Measurements from ENCODE around the gene FLT3.
"Not testable (repeated sequence)": the region's sequence is repeated elsewhere in the genome, so short reads cannot be mapped to it uniquely, and the experiment has no call there.

Gene FLT3

GRCh38 chr13:28100150-28101121 is at the start of gene FLT3:
TSS of gene FLT3 (minus strand) at chr13:28100576. CDS start at chr13:28100510, 66 bp downstream.
- H3K36me3 Mint-ChIP-seq (ENCODE audit: low read depth), result no peaks in the 10 kb centered on the region
- peaks cover 10% of the 10 kb centered on the region for H3K4me1 Mint-ChIP-seq (ENCODE audit: low read depth)
- peak; percentile 64 for DNase-seq
- no peak within 1 kb of the TSS for H3K27ac Mint-ChIP-seq
- H3K27me3 Mint-ChIP-seq, result peaks cover 78% of the 10 kb centered on the region
- peak within 1 kb of the TSS; percentile 67 for H3K4me3 Mint-ChIP-seq
- H3K9me3 Mint-ChIP-seq, result no peaks in the 10 kb centered on the region

DNA sequence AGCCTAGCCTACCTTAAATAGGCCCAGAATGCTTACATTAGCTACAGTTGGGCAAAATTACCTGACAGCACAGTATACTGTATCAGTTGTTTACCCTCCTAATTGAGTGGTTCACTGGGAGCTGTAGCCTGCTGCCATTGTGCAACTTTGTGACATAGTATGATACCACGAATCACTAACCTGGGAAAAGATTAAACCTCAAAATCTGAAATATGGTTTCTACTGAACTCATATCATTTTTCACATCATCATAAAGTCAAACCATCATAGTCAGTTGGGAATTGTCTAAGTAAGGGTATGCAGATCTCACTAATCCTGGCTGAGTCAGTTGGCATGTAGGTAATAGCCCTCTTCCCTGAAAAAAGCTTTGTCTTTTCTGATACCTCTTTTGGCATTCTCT is 47.1 kb upstream of the FLT3 start:
- H3K4me3 Mint-ChIP-seq, result no peak overlapping the region
- no peak for DNase-seq
- peaks cover 59% of the 10 kb centered on the region for H3K4me1 Mint-ChIP-seq (ENCODE audit: low read depth)
- peak overlapping the region; percentile 63 for H3K27ac Mint-ChIP-seq
- H3K36me3 Mint-ChIP-seq (ENCODE audit: low read depth), result peaks cover 31% of the 10 kb centered on the region
- H3K27me3 Mint-ChIP-seq, result no peaks in the 10 kb centered on the region
- H3K9me3 Mint-ChIP-seq, result no peaks in the 10 kb centered on the region

- Mint-ChIP-seq H3K4me1 (ENCODE audit: low read depth) (peaks cover 69% of the 10 kb centered on the region), H3K27me3 (no peaks in the 10 kb centered on the region), H3K27ac (no peak overlapping the region), H3K9me3 (no peaks in the 10 kb centered on the region), H3K4me3 (no peak overlapping the region), H3K36me3 (ENCODE audit: low read depth) (peaks cover 31% of the 10 kb centered on the region)
- no peak for DNase-seq
Measured at GRCh38 chr13:28145049-28145448, 44.7 kb upstream of the FLT3 start.

DNA sequence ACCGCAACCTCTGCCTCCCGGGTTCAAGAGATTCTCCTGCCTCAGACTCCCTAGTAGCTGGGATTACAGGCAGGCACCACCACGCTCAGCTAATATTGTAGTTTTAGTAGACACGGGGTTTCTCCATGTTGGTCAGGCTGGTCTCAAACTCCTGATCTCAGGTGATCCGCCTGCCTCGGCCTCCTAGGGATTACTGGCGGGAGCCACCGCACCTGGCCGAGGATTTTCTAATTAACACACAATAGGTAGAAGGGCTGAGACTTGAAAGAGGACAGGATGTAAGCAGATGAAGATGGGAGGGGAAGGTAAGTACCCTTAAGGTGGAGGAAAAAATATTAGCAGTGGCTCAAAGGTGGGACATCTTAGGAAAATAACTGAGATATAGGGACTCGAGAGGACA is 41.2 kb upstream of the FLT3 start:
- DNase-seq, H3K9me3 Mint-ChIP-seq, H3K27me3 Mint-ChIP-seq: not testable (repeated sequence)
- Mint-ChIP-seq H3K36me3 (ENCODE audit: low read depth) (peaks cover 31% of the 10 kb centered on the region), H3K27ac (peak overlapping the region; percentile 71), H3K4me3 (peak overlapping the region; percentile 60), H3K4me1 (ENCODE audit: low read depth) (peaks cover 56% of the 10 kb centered on the region)

- H3K4me1 Mint-ChIP-seq (ENCODE audit: low read depth), result peaks cover 56% of the 10 kb centered on the region
- peak overlapping the region; percentile 94 for H3K4me3 Mint-ChIP-seq
- no peaks in the 10 kb centered on the region for H3K9me3 Mint-ChIP-seq
- H3K27ac Mint-ChIP-seq, result peak overlapping the region; percentile 95
- DNase-seq, result no peak
- peaks cover 29% of the 10 kb centered on the region for H3K36me3 Mint-ChIP-seq (ENCODE audit: low read depth)
- H3K27me3 Mint-ChIP-seq, result no peaks in the 10 kb centered on the region
Measured at GRCh38 chr13:28140433-28141125, 40.2 kb upstream of the FLT3 start.

GRCh38 chr13:28138756-28139470 is 38.5 kb upstream of the FLT3 start:
- peak; percentile 90 for DNase-seq
- no peaks in the 10 kb centered on the region for H3K27me3 Mint-ChIP-seq
- H3K27ac Mint-ChIP-seq, result peak overlapping the region; percentile 98
- H3K4me3 Mint-ChIP-seq, result peak overlapping the region; percentile 94
- peaks cover 20% of the 10 kb centered on the region for H3K36me3 Mint-ChIP-seq (ENCODE audit: low read depth)
- H3K4me1 Mint-ChIP-seq (ENCODE audit: low read depth), result peaks cover 49% of the 10 kb centered on the region
- H3K9me3 Mint-ChIP-seq, result no peaks in the 10 kb centered on the region

DNA sequence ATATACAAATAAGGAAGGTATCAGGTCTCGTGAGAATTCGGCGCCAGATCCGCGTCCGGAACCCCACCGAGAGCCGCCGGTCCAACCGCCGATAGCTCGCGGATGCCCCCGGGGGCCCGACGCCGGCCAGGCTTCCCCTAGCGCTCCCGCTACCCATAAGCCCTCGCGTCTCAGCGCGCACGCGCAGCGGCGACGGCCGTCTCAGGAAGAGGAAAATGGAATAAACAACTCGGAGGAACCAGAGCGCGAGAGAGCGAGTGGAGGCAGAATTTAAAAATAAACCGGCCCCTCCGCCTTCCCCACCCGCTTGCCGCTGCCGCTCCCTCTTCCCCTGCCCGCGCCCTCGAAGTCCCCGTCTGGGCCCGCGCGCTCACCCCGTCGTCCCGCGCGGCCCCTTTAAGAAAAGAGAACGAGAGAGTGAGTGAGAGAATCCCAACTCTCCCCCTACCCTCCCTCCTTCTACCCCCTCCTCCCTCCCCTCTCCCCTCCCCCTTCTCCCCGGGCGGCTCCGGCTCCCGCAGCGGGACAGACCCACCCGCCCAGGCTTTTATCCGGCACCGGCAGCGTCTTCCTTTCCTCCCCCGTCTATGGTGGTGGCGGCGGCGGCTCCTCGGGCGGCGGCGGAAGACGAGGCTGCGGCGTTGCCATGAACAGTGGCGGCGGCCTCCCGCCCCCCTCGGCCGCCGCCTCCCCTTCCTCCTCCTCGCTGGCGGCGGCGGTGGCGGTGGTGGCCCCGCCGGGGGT is 37.8 kb upstream of the FLT3 start, which contains the start of gene PAN3:
PAN3 (plus strand) TSS at position 534 of the 744 bp plus-strand sequence; CDS start at position 647, 113 bp downstream.
- Mint-ChIP-seq H3K4me3 (peak within 1 kb of the TSS; percentile 94), H3K27ac (peak within 1 kb of the TSS; percentile 98), H3K9me3 (no peaks in the 10 kb centered on the region), H3K27me3 (no peaks in the 10 kb centered on the region), H3K36me3 (ENCODE audit: low read depth) (peaks cover 18% of the 10 kb centered on the region), H3K4me1 (ENCODE audit: low read depth) (peaks cover 44% of the 10 kb centered on the region)
- peak; percentile 93 for DNase-seq

DNA sequence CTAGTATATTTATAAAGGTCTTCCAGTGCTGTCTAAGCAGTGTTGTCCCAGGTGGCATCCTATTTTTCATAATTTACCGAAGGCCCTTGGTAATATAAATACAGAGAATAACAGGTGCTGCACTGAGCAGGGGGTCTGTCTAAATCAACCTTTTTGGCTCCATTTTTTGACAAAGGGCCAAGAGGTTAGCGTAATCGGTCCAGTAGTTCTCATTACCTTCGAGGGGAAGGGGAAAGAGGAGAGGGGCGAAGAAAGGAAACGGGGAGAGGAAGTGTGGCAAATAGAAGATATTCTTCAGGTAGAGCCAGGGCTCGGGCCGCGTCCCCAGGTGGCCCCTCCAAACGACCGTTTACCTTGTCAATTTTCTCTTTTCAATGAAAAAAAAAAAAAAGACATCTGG is 37.2 kb upstream of the FLT3 start:
- H3K4me1 Mint-ChIP-seq (ENCODE audit: low read depth), result peaks cover 38% of the 10 kb centered on the region
- H3K27me3 Mint-ChIP-seq, result no peaks in the 10 kb centered on the region

GRCh38 chr13:28136916-28137315 is 36.5 kb upstream of the FLT3 start:
- Mint-ChIP-seq H3K27ac (peak overlapping the region; percentile 98), H3K4me3 (peak overlapping the region; percentile 94), H3K27me3 (no peaks in the 10 kb centered on the region), H3K36me3 (ENCODE audit: low read depth) (peaks cover 18% of the 10 kb centered on the region), H3K4me1 (ENCODE audit: low read depth) (peaks cover 31% of the 10 kb centered on the region), H3K9me3 (no peaks in the 10 kb centered on the region)
- no peak for DNase-seq

More for the DNA sequence above, 37.2 kb upstream of the FLT3 start:
- H3K9me3 Mint-ChIP-seq, result no peaks in the 10 kb centered on the region
- H3K27ac Mint-ChIP-seq, result peak overlapping the region; percentile 98
- DNase-seq, result no peak
- H3K36me3 Mint-ChIP-seq (ENCODE audit: low read depth), result peaks cover 18% of the 10 kb centered on the region
- H3K4me3 Mint-ChIP-seq, result peak overlapping the region; percentile 94

- H3K27ac Mint-ChIP-seq, result no peak overlapping the region
- H3K36me3 Mint-ChIP-seq (ENCODE audit: low read depth), result no peaks in the 10 kb centered on the region
- no peak for DNase-seq
- H3K4me3 Mint-ChIP-seq, result no peak overlapping the region
- no peaks in the 10 kb centered on the region for H3K9me3 Mint-ChIP-seq
- H3K27me3 Mint-ChIP-seq, result no peaks in the 10 kb centered on the region
- peaks cover 6% of the 10 kb centered on the region for H3K4me1 Mint-ChIP-seq (ENCODE audit: low read depth)
Measured at GRCh38 chr13:28131646-28132045, 31.3 kb upstream of the FLT3 start.

DNA sequence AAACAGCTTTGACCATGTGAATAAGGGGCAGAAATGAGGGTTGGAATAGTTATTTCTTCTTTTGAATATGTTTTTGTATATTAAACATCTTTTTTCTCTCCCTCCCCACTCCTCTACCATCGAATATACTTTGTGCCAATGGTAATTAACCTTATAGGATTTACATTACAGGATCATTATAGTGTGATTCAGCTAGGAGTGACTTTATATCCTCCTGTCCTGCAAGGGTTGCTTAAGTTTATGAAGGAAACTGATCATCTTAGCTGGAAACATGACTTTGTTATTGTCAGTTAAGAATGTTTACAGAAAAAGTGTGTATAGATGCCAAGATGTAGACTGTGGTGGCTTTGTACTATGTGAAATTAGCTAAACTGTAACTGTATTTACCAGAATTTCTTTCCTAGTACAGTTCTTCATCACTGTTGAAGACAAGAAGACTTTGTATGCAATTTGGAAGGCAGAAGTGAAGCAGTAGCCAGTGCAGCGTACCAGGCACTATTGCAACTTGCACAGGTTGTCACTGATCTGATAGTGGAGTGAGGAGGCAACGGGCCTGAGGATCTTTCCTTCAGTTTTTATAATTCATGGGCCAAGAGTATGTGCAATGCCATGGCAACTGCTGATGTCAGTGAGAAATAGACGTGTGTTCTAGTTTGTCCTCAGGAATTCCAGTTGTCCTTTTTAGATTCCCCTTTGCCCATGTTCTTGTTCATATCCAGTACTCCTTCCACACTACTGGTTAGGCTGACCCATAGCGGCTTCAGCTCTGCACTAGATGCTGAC is 29.7 kb upstream of the FLT3 start:
- Mint-ChIP-seq H3K4me3 (no peak overlapping the region), H3K36me3 (ENCODE audit: low read depth) (no peaks in the 10 kb centered on the region), H3K27ac (no peak overlapping the region), H3K4me1 (ENCODE audit: low read depth) (no peaks in the 10 kb centered on the region), H3K27me3 (no peaks in the 10 kb centered on the region), H3K9me3 (no peaks in the 10 kb centered on the region)
- DNase-seq, result no peak

- Mint-ChIP-seq H3K27ac (no peak overlapping the region), H3K27me3 (no peaks in the 10 kb centered on the region), H3K9me3 (no peaks in the 10 kb centered on the region), H3K4me3 (no peak overlapping the region), H3K4me1 (ENCODE audit: low read depth) (no peaks in the 10 kb centered on the region), H3K36me3 (ENCODE audit: low read depth) (no peaks in the 10 kb centered on the region)
- DNase-seq, result no peak
Measured at GRCh38 chr13:28128926-28129325, 28.6 kb upstream of the FLT3 start.

- Mint-ChIP-seq H3K4me1 (ENCODE audit: low read depth) (no peaks in the 10 kb centered on the region), H3K27ac (no peak overlapping the region), H3K27me3 (no peaks in the 10 kb centered on the region), H3K9me3 (no peaks in the 10 kb centered on the region), H3K36me3 (ENCODE audit: low read depth) (no peaks in the 10 kb centered on the region), H3K4me3 (no peak overlapping the region)
- DNase-seq, result no peak
Measured at GRCh38 chr13:28128030-28128429, 27.7 kb upstream of the FLT3 start.

Measured in activated T-cell treated with anti-CD3 and anti-CD28 coated beads, Interleukin-2, amount 50 U/mL, for 24 hours (primary cell).